IMR-90 (cell line): ENCODE measurements around the gene KIFAP3. TPM values are rescaled to one million over a fixed set of nuclear protein-coding genes. Genes with fewer than 3 reads are reported as not detected.

ENCODE experiments used
- ATAC-seq: fragments of 200-7000 bp; cut with Tn5 transposase; 2 replicates; pipeline ENCODE4 v1.9.1; 2020; ENCODE audit warnings: low read depth, mild to moderate bottlenecking, moderate library complexity
- BruUV-seq: library from RNA; stranded (reverse); fragments of 400-500 nt; replicated peaks from 2 replicates; lab custom pipeline; 2021; lab: Mats Ljungman, UMichigan
- CTCF ChIA-PET: fragments of 300-600 bp; formaldehyde crosslinking; extraction: SDS; loops from one replicate; lab custom pipeline; 2021; ENCODE audit warnings: antibody characterized with exemption; lab: Yijun Ruan, JAX
- POLR2A ChIA-PET: fragments of 300-600 bp; sonication (Branson Sonifier 250); formaldehyde crosslinking; loops from one replicate; lab custom pipeline; 2022; ENCODE audit warnings: antibody characterized with exemption; ENCODE audit not compliant: unreplicated experiment; lab: Charles Lee
- DNase-seq: peaks from one replicate; pipeline ENCODE4 v3.0.0; 2013
- H2AFZ ChIP-seq: replicated peaks from 2 replicates; pipeline ENCODE3; 2013; ENCODE audit warnings: low read length, mild to moderate bottlenecking; ENCODE audit not compliant: poor library complexity
- H2AK5ac ChIP-seq: 2 replicates; pipeline ENCODE4 v1.6.1; 2013; ENCODE audit warnings: low read depth, low read length, inconsistent platforms
- H2AK9ac ChIP-seq: replicated peaks from 2 replicates; pipeline ENCODE3; 2013; ENCODE audit warnings: mild to moderate bottlenecking, low read depth, low read length, moderate library complexity; ENCODE audit not compliant: poor library complexity
- H2BK120ac ChIP-seq: 2 replicates; pipeline ENCODE4 v1.6.1; 2013; ENCODE audit warnings: low read depth, low read length, inconsistent platforms
- H2BK15ac ChIP-seq: 3 replicates; pipeline ENCODE4 v1.6.1; 2013; ENCODE audit warnings: low read depth, low read length, inconsistent platforms
- H2BK20ac ChIP-seq: 2 replicates; pipeline ENCODE4 v1.6.1; 2013; ENCODE audit warnings: low read depth, mild to moderate bottlenecking, inconsistent platforms, low read length, moderate library complexity
- H2BK5ac ChIP-seq: 2 replicates; pipeline ENCODE4 v1.6.1; 2013; ENCODE audit warnings: mild to moderate bottlenecking, low read depth, low read length, inconsistent platforms; ENCODE audit not compliant: poor library complexity, severe bottlenecking
- H3K14ac ChIP-seq: replicated peaks from 2 replicates; pipeline ENCODE4 v1.6.1; 2013; ENCODE audit warnings: low read depth, low read length, inconsistent platforms
- H3K18ac ChIP-seq: 2 replicates; pipeline ENCODE4 v1.6.1; 2013; ENCODE audit warnings: low read depth, low read length, control low read depth
- H3K23ac ChIP-seq: 2 replicates; pipeline ENCODE4 v1.6.1; 2013; ENCODE audit warnings: low read depth, low read length, inconsistent platforms
- H3K27ac ChIP-seq: 2 replicates; pipeline ENCODE4 v1.5.1; 2013; ENCODE audit warnings: mild to moderate bottlenecking, control low read depth, low read length; ENCODE audit not compliant: insufficient read depth
- H3K27me3 ChIP-seq: 2 replicates; pipeline ENCODE4 v1.6.1; 2013; ENCODE audit warnings: low read length; ENCODE audit not compliant: control insufficient read depth, insufficient read depth
- H3K36me3 ChIP-seq: 2 replicates; pipeline ENCODE4 v1.6.1; 2013; ENCODE audit warnings: low read length, mixed read lengths; ENCODE audit not compliant: control insufficient read depth, insufficient read depth
- H3K4ac ChIP-seq: 2 replicates; pipeline ENCODE4 v1.6.1; 2013; ENCODE audit warnings: low read depth, low read length, inconsistent platforms
- H3K4me1 ChIP-seq: 2 replicates; pipeline ENCODE4 v1.6.1; 2013; ENCODE audit warnings: low read length, mixed read lengths; ENCODE audit not compliant: control insufficient read depth, insufficient read depth
- H3K4me2 ChIP-seq: 2 replicates; pipeline ENCODE4 v1.6.1; 2013; ENCODE audit warnings: low read depth, mild to moderate bottlenecking, control low read depth, low read length, moderate library complexity
- H3K4me3 ChIP-seq: 2 replicates; pipeline ENCODE4 v1.5.1; 2013; ENCODE audit warnings: low read depth, mild to moderate bottlenecking, control low read depth, low read length, moderate library complexity; ENCODE audit not compliant: insufficient read depth
- H3K56ac ChIP-seq: 2 replicates; pipeline ENCODE4 v1.6.1; 2013; ENCODE audit warnings: low read length, inconsistent platforms; ENCODE audit not compliant: insufficient read depth; ENCODE audit errors: extremely low read depth
- H3K79me1 ChIP-seq, 2 experiments: 2 replicates each; pipeline ENCODE4 v1.6.1; 2013; ENCODE audit warnings: low read length in 2 of 2, inconsistent platforms in 1 of 2, low read depth in 1 of 2
- H3K9ac ChIP-seq: 2 replicates; pipeline ENCODE4 v1.6.1; 2013; ENCODE audit warnings: low read depth, low read length, control low read depth
- H3K9me1 ChIP-seq: 2 replicates; pipeline ENCODE4 v1.6.1; 2013; ENCODE audit warnings: low read length, inconsistent platforms; ENCODE audit not compliant: insufficient read depth
- H3K9me3 ChIP-seq: 2 replicates; pipeline ENCODE4 v1.6.1; 2013; ENCODE audit warnings: low read length; ENCODE audit not compliant: control insufficient read depth, insufficient read depth
- H4K20me1 ChIP-seq: 2 replicates; pipeline ENCODE4 v1.6.1; 2013; ENCODE audit warnings: low read length, inconsistent platforms; ENCODE audit not compliant: insufficient read depth
- H4K5ac ChIP-seq: 2 replicates; pipeline ENCODE4 v1.6.1; 2013; ENCODE audit warnings: mild to moderate bottlenecking, low read depth, low read length, control low read depth
- H4K8ac ChIP-seq, 2 experiments: 2 replicates each; pipeline ENCODE4 v1.6.1; 2013; ENCODE audit warnings: low read depth in 2 of 2, low read length in 2 of 2, control low read depth in 1 of 2, inconsistent platforms in 1 of 2
- H4K91ac ChIP-seq: 2 replicates; pipeline ENCODE4 v1.6.1; 2013; ENCODE audit warnings: low read depth, low read length, inconsistent platforms; ENCODE audit not compliant: insufficient read depth
- BHLHE40 ChIP-seq: fragments of 150-350 bp; IDR thresholded peaks from 2 replicates; pipeline ENCODE4 v1.6.1; 2016; ENCODE audit warnings: mild to moderate bottlenecking, low read depth, low read length
- MAFK ChIP-seq: IDR thresholded peaks from 2 replicates; pipeline ENCODE4 v1.6.1; 2012; ENCODE audit warnings: low read depth, low read length, improper control_type of control experiment
- MXI1 ChIP-seq: IDR thresholded peaks from 2 replicates; pipeline ENCODE4 v1.6.1; 2012; ENCODE audit warnings: low read depth, mild to moderate bottlenecking, low read length, moderate library complexity, borderline replicate concordance
- NFE2L2 ChIP-seq: fragments of 150-350 bp; IDR thresholded peaks from 2 replicates; pipeline ENCODE4 v1.6.1; 2016; ENCODE audit warnings: low read depth, mild to moderate bottlenecking, low read length
- RCOR1 ChIP-seq: IDR thresholded peaks from 2 replicates; pipeline ENCODE4 v1.6.1; 2012; ENCODE audit warnings: mild to moderate bottlenecking, low read length, improper control_type of control experiment; ENCODE audit not compliant: insufficient replicate concordance
- RFX5 ChIP-seq: IDR thresholded peaks from 2 replicates; pipeline ENCODE4 v1.8.0; 2012; ENCODE audit warnings: low read depth, mild to moderate bottlenecking, low read length, moderate library complexity
- SMC3 ChIP-seq: fragments of 150-350 bp; IDR thresholded peaks from 2 replicates; pipeline ENCODE4 v1.6.1; 2016; ENCODE audit warnings: low read depth, mild to moderate bottlenecking, antibody characterized with exemption, low read length, moderate library complexity
- WGBS, 2 experiments: methylation state at CpG; one replicate each; pipeline versions ENCODE4 v1.1.5 to v1.1.7; 2013; ENCODE audit warnings: missing lambda C conversion rate in 2 of 2; ENCODE audit not compliant: insufficient read length in 1 of 2; ENCODE audit errors: extremely low coverage in 2 of 2; 5-methylcytosine and 5-hydroxymethylcytosine counted together
- dilution Hi-C: fragments of 300-500 bp; cut with HindIII; formaldehyde crosslinking; loops from one replicate; pipeline ENCODE4 v1.14.3; 2018; ENCODE audit warnings: low sequenced_read_pairs; ENCODE audit not compliant: unreplicated experiment
- in situ Hi-C: fragments of 300-500 bp; cut with MboI; formaldehyde crosslinking; loops from 3 replicates; pipeline ENCODE4 v1.14.3; 2019; ENCODE audit warnings: low sequenced_read_pairs, inconsistent platforms, mixed read lengths
- intact Hi-C: fragments of 100-400 bp; cut with micrococcal nuclease; formaldehyde crosslinking; loops from 2 replicates; pipeline ENCODE4 v1.10.0; 2022
- polyA plus RNA-seq, 3 experiments: library from polyadenylated mRNA; depleted of rRNA; stranded (reverse); fragments of >200 nt; gene quantifications; 2 replicates each; pipeline ENCODE4 v1.2.3, GENCODE V29; 2012; ENCODE audit warnings: low replicate concordance in 1 of 3
- total RNA-seq: library from RNA; depleted of rRNA; stranded (reverse); fragments of >200 nt; gene quantifications from 2 replicates; pipeline ENCODE4 v1.2.3, GENCODE V29; 2012

Gene KIFAP3
- total and polyA plus RNA-seq, 2 of the 4 experiments (the other 2 are of a cell fraction) = 10.5 to 10.9 TPM

DNA sequence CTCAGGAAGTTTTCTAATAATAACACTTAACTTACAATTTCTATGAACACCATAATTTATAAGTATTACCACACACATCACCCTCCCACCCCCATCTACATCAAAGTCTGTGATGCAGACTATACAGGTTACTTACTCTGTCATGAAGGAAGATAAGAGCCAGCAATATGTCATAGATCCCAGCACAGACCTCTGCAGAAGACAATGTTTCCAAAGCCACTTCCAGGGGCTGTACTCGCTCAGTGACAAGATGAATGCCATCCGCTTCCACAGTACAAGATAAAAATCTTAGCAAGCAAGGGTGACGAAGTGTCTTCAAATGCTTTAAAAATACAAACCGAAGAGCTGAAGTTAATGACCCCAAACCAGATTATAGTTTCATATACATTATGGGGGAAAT is 196.0 kb downstream of the KIFAP3 start (continued):
- TF ChIP-seq NFE2L2 (no peak), SMC3 (no peak), MXI1 (no peak), MAFK (no peak)

DNA sequence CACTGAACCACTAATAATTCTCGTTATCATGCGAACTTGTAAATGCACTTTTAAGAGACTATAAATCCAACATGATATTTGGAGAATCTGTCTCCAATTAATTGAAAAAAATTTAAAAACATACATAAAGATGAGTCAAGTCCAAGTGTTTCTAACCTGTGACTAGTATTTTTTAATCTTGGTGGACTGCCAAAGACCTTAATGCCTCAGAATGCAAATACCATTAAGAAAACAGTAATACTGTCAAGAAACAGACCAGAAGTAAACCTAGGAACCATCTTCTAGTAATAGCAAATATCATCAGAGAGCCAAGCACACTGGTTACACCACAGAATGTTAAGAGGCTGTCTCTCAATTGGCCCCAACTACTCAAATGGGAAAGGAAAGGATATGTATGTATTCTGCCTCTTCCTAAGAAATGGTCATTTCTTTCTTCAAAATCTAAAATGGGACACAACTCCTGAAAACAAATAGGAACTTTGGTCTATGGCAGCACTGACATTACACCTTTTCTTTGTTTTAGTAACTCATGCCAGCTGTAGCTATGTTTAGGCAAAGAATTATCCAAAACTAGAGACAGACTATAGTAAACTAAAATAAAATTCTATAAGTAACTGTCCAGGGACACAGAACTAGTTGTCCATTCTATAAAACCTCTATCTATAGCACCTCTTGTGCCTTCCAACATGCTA is 196.5 kb downstream of the KIFAP3 start:
- no peaks in the 10 kb centered on the region for H3K27me3 ChIP-seq
- no peak overlapping the region for H3K56ac ChIP-seq
- H3K4ac ChIP-seq = no peak overlapping the region
- no peaks in the 10 kb centered on the region; the same call in 1 of the 2 replicates for H4K20me1 ChIP-seq
- no peak overlapping the region for H3K9ac ChIP-seq
- peak; percentile 81 for DNase-seq
- no peak overlapping the region for H3K27ac ChIP-seq
- H3K79me1 ChIP-seq = peaks cover 13 to 17% of the 10 kb centered on the region in 2 experiments; a peak in 3 of 4 replicates
- no peak overlapping the region for H4K91ac ChIP-seq
- no peak overlapping the region for H3K23ac ChIP-seq
- ChIA-PET CTCF (no interaction called here), POLR2A (no interaction called here)
- H2BK20ac ChIP-seq = no peak overlapping the region
- no peak overlapping the region for H2AK9ac ChIP-seq
- dilution Hi-C loops = no loop called here
- no peak overlapping the region for H2AK5ac ChIP-seq
- H3K18ac ChIP-seq = no peak overlapping the region
- intact Hi-C loops = no loop called here
- H2BK5ac ChIP-seq = no peak overlapping the region
- H3K36me3 ChIP-seq = peaks cover 14% of the 10 kb centered on the region
- H4K5ac ChIP-seq = no peak overlapping the region
- H3K9me1 ChIP-seq = no peaks in the 10 kb centered on the region; the same call in 1 of the 2 replicates
- no peak overlapping the region for H2BK120ac ChIP-seq
- no peaks in the 10 kb centered on the region for H3K9me3 ChIP-seq
- H4K8ac ChIP-seq = no peak overlapping the region
- no peak overlapping the region for H3K14ac ChIP-seq
- no CpG with 5 or more reads among the region's 2 CpGs for WGBS, 2 experiments
- H2AFZ ChIP-seq = no peak overlapping the region
- in situ Hi-C loops = no loop called here
- peak; percentile 58 for ATAC-seq
- H3K4me2 ChIP-seq = no peak overlapping the region
- no peak for TF ChIP-seq BHLHE40
- no peak for TF ChIP-seq RFX5
- TF ChIP-seq RCOR1 = no peak
- no peak overlapping the region for H2BK15ac ChIP-seq
- no TSS peak for BruUV-seq
- H3K4me3 ChIP-seq = no peak overlapping the region
- peaks cover 10% of the 10 kb centered on the region; the same call in 1 of the 2 replicates for H3K4me1 ChIP-seq
